ENCODE measurements around the gene CA5A. TPM values are rescaled to one million over a fixed set of nuclear protein-coding genes. Genes with fewer than 3 reads are reported as not detected.
A peak's percentile ranks its signal among the peaks of the same experiment; 100 is the strongest.

CA5A gene
- total RNA-seq, 1 experiment from 2014 or later: not detected

DNA sequence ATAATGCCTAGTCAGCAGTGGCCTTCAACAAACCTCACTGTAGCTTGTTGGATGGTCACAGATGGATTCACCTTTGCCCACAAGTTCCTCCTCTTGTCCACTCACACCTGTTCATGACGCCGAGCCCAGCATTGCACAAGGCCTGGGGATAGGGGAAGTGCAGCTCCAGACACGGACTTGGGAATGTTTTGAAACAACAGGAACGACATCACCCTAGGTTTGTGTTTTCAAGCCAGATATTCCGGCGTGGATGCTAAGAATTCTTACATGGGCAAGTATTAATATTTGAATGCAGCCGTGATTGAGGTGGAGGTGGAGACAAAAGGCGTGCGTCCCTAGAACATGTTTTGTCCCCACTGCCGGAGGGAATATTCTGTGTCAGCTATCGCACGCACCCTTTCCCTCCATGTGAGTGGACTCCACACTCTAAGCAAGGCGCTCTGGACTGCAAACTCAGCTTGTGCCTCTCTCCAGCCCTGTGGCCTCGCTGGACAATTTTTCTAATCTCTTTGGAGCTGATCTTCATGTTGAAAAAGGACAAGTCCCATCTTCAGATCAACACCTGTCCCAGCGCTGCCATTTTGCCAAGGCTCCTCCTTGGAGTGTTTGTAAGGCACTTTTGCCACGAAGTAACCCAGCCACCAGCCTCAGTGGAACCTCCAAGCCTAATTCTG, 12.9 kb upstream of the CA5A start:
- Mint-ChIP-seq H3K27me3 (ENCODE audit: insufficient read depth, unreplicated experiment) (no peaks in the 10 kb centered on the region), H3K4me3 (ENCODE audit: unreplicated experiment) (peak overlapping the region; percentile 7), H3K9me3 (ENCODE audit: unreplicated experiment) (no peaks in the 10 kb centered on the region), H3K27ac (ENCODE audit: low read depth, unreplicated experiment) (no peak overlapping the region), H3K36me3 (ENCODE audit: insufficient read depth, unreplicated experiment) (peaks cover 29% of the 10 kb centered on the region), H3K4me1 (ENCODE audit: insufficient read depth, unreplicated experiment) (peaks cover 18% of the 10 kb centered on the region)
- TF ChIP-seq, protein P1, sequence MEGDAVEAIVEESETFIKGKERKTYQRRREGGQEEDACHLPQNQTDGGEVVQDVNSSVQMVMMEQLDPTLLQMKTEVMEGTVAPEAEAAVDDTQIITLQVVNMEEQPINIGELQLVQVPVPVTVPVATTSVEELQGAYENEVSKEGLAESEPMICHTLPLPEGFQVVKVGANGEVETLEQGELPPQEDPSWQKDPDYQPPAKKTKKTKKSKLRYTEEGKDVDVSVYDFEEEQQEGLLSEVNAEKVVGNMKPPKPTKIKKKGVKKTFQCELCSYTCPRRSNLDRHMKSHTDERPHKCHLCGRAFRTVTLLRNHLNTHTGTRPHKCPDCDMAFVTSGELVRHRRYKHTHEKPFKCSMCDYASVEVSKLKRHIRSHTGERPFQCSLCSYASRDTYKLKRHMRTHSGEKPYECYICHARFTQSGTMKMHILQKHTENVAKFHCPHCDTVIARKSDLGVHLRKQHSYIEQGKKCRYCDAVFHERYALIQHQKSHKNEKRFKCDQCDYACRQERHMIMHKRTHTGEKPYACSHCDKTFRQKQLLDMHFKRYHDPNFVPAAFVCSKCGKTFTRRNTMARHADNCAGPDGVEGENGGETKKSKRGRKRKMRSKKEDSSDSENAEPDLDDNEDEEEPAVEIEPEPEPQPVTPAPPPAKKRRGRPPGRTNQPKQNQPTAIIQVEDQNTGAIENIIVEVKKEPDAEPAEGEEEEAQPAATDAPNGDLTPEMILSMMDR (IDR thresholded peaks at IDR 0.05; ENCODE audit: unreplicated experiment): no peak
- BruUV-seq (replicated peaks): no TSS peak
- POLR2A ChIA-PET: no interaction called here
- CTCF ChIA-PET: interaction anchor here (0.6 kb wide), 1 partner anchor 82 kb away, joined by 3 read pairs; no protein-coding TSS in a partner anchor
- DNase-seq (ENCODE audit: unreplicated experiment): no peak
- intact Hi-C loops (cut with micrococcal nuclease): no loop called here

DNA sequence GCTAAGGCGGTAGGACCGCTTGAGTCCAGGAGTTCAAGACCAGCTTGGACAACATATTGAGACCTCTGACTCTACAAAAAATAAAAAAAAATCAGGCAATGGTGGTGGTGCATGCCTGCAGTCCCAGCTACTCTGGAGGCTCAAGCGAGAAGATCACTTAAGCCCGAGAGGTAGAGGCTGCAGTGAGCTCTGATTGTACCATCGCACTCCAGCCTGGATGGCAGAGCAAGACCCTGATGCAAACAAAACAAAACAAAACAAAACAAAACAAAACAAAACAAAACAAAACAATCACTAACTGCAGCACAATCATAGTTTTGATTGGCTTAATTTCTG, 12.4 kb upstream of the CA5A start:
- no TSS peak for BruUV-seq (replicated peaks)
- no peak for DNase-seq (ENCODE audit: unreplicated experiment)
- CTCF ChIA-PET: interaction anchor here (0.6 kb wide), 2 partner anchors 82 to 168 kb away, joined by 3 to 5 read pairs; no protein-coding TSS in a partner anchor
- Mint-ChIP-seq H3K27me3 (ENCODE audit: insufficient read depth, unreplicated experiment) (no peaks in the 10 kb centered on the region), H3K27ac (ENCODE audit: low read depth, unreplicated experiment) (no peak overlapping the region), H3K36me3 (ENCODE audit: insufficient read depth, unreplicated experiment) (peaks cover 24% of the 10 kb centered on the region), H3K4me1 (ENCODE audit: insufficient read depth, unreplicated experiment) (peaks cover 13% of the 10 kb centered on the region), H3K9me3 (ENCODE audit: unreplicated experiment) (no peaks in the 10 kb centered on the region), H3K4me3 (ENCODE audit: unreplicated experiment) (no peak overlapping the region)
- TF ChIP-seq, protein P1 (IDR thresholded peaks at IDR 0.05; ENCODE audit: unreplicated experiment): no peak
- intact Hi-C loops (cut with micrococcal nuclease): no loop called here
- POLR2A ChIA-PET: no interaction called here

DNA sequence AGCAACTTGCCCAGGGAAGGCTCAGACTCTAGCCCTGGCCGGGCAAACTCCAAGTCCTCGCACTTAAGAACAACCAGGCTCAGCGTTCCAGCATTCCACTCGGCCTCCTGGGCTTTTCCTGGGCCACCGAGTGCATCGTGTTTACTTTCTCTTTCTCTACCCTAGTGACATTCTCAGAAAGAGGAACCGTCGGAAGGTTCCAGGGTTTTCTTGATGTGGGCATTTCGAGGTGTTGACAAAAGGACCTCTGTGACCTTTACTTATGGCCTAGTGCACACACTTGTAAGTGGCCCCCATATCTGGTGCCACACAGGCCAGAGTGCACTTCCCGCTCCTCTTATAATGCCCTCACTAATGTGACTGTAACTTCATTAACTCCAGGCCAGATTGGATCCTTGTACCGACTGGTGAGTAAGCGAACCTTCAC, 11.8 kb upstream of the CA5A start:
- Mint-ChIP-seq H3K4me1 (ENCODE audit: insufficient read depth, unreplicated experiment) (peaks cover 8% of the 10 kb centered on the region), H3K27ac (ENCODE audit: low read depth, unreplicated experiment) (no peak overlapping the region), H3K36me3 (ENCODE audit: insufficient read depth, unreplicated experiment) (peaks cover 22% of the 10 kb centered on the region), H3K9me3 (ENCODE audit: unreplicated experiment) (no peaks in the 10 kb centered on the region), H3K4me3 (ENCODE audit: unreplicated experiment) (no peak overlapping the region), H3K27me3 (ENCODE audit: insufficient read depth, unreplicated experiment) (no peaks in the 10 kb centered on the region)
- POLR2A ChIA-PET: no interaction called here
- no peak for DNase-seq (ENCODE audit: unreplicated experiment)
- intact Hi-C loops (cut with micrococcal nuclease): no loop called here
- TF ChIP-seq, protein P1 (IDR thresholded peaks at IDR 0.05; ENCODE audit: unreplicated experiment): no peak
- CTCF ChIA-PET: interaction anchor here (0.6 kb wide), 1 partner anchor 168 kb away, joined by 5 read pairs; no protein-coding TSS in a partner anchor
- no TSS peak for BruUV-seq (replicated peaks)

DNA sequence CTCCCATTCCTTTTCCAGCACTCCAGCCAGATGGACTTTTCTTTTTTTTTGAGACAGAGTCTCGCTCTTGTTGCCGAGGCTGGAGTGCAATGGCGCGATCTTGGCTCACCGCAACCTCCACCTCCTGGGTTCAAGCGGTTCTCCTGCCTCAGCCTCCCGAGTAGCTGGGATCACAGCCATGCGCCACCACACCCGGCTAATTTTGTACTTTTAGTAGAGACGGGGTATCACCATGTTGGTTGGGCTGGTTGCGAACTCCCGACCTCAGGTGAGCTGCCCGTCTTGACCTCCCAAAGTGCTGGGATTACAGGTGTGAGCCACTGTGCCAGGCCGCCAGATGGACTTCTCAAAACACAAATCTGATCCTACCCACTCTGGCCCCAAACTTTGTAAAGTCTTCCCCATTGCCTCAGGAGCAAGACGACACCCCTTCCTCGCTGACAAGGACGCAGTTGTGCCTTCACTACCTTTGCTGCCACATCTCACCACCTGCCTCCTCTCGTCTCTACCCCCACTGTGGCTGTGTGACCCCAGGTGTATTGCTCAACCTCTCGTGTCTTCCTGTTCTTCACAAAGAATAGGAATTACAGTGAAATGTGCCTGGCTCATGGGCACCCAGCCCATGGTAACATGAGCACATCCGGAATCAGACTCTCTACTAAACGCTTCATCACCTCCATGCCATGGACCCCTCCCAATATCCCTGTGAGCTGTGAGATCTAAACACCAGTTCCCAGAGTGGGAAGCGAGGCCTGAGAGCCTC, 11.2 kb upstream of the CA5A start:
- no peaks in the 10 kb centered on the region for H3K9me3 Mint-ChIP-seq (ENCODE audit: unreplicated experiment)
- no peak overlapping the region for H3K27ac Mint-ChIP-seq (ENCODE audit: low read depth, unreplicated experiment)
- H3K4me3 Mint-ChIP-seq (ENCODE audit: unreplicated experiment): no peak overlapping the region
- peaks cover 16% of the 10 kb centered on the region for H3K36me3 Mint-ChIP-seq (ENCODE audit: insufficient read depth, unreplicated experiment)
- H3K4me1 Mint-ChIP-seq (ENCODE audit: insufficient read depth, unreplicated experiment): peaks cover 7% of the 10 kb centered on the region
- H3K27me3 Mint-ChIP-seq (ENCODE audit: insufficient read depth, unreplicated experiment): no peaks in the 10 kb centered on the region
- intact Hi-C loops (cut with micrococcal nuclease): no loop called here
- ChIA-PET POLR2A (no interaction called here), CTCF (interaction anchor here (0.6 to 0.7 kb wide), 2 partner anchors 553 to 885 kb away, joined by 3 to 4 read pairs; no protein-coding TSS in a partner anchor)
- no peak for DNase-seq (ENCODE audit: unreplicated experiment)
- TF ChIP-seq, protein P1 (IDR thresholded peaks at IDR 0.05; ENCODE audit: unreplicated experiment): no peak
- BruUV-seq (replicated peaks): no TSS peak

Measured in MCF 10A (cell line).